Sigmoid colon (tissue), 7 donors: ENCODE data around the gene C2orf49. TPM values are rescaled to one million over a fixed set of nuclear protein-coding genes. Genes with fewer than 3 reads are reported as not detected.
A peak's percentile ranks its signal among the peaks of the same experiment; 100 is the strongest.

Experiments
- DNase-seq: peaks from one replicate; pipeline ENCODE4 v3.0.0-alpha.2; 2019
- H3K27ac ChIP-seq, 4 donors: fragments of 200-600 bp; sonication (generic); one replicate each; pipeline ENCODE4 v1.5.1; 2016 to 2019; ENCODE audit warnings: mild to moderate bottlenecking in 1 of 4
- H3K27me3 ChIP-seq, 3 donors: fragments of 200-600 bp; sonication (generic); one replicate each; pipeline ENCODE4 v1.5.1; 2019; ENCODE audit warnings: mild to moderate bottlenecking in 1 of 3
- H3K36me3 ChIP-seq, 4 donors: fragments of 200-600 bp; sonication (generic); one replicate each; pipeline ENCODE4 v1.5.1; 2016 to 2019
- H3K4me1 ChIP-seq, 4 donors: fragments of 200-600 bp; sonication (generic); one replicate each; pipeline ENCODE4 v1.5.1; 2017 to 2019
- H3K4me3 ChIP-seq, 4 donors: fragments of 200-600 bp; sonication (generic); one replicate each; pipeline ENCODE4 v1.5.1; 2017 to 2019; ENCODE audit warnings: mild to moderate bottlenecking in 2 of 4, moderate library complexity in 1 of 4
- H3K9me3 ChIP-seq, 4 donors: fragments of 200-600 bp in 3 of 4; sonication (generic) in 3 of 4; one replicate each; pipeline versions ENCODE4 v1.5.1 to v1.6.1; 2013 to 2019
- CTCF ChIP-seq, 4 experiments: fragments of 450-650 bp in 3 of 4; fragments of 200-600 bp in 1 of 4; IDR thresholded peaks; one replicate each; pipeline ENCODE4 v1.5.1; 2016 to 2019; ENCODE audit warnings: antibody characterized with exemption in 4 of 4, mild to moderate bottlenecking in 3 of 4, moderate library complexity in 2 of 4
- EP300 ChIP-seq, 4 donors: sonication (generic); formaldehyde crosslinking; IDR thresholded peaks; one replicate each; pipeline ENCODE4 v1.6.1; 2017; ENCODE audit warnings: antibody characterized with exemption in 4 of 4
- POLR2A ChIP-seq, 2 donors: fragments of 450-650 bp; IDR thresholded peaks; one replicate each; pipeline ENCODE4 v1.6.1; 2016; ENCODE audit warnings: antibody characterized with exemption in 2 of 2, mild to moderate bottlenecking in 2 of 2, moderate library complexity in 2 of 2
- POLR2AphosphoS5 ChIP-seq, 4 donors: sonication (generic); formaldehyde crosslinking; IDR thresholded peaks; one replicate each; pipeline ENCODE4 v1.6.1; 2017; ENCODE audit warnings: antibody characterized with exemption in 4 of 4
- WGBS, 2 donors: extraction: QIAGEN DNeasy Blood & Tissue Kit; methylation state at CpG; one replicate each; pipeline ENCODE4 v1.1.7; 2013; 5-methylcytosine and 5-hydroxymethylcytosine counted together
- intact Hi-C: fragments of 100-400 bp; cut with DNase I; formaldehyde crosslinking; loops from one replicate; pipeline ENCODE4 v1.15.1; 2023
- polyA plus RNA-seq, 3 donors: library from polyadenylated mRNA; stranded (reverse); fragments of 200-250 nt; gene quantifications; one replicate each; pipeline ENCODE4 v1.2.3, GENCODE V29; 2013
- total RNA-seq, 4 donors: library from RNA; depleted of rRNA; stranded (reverse); fragments of >200 nt; gene quantifications; one replicate each; pipeline ENCODE4 v1.1.0, GENCODE V29; 2016
- donor health status: healthy with polysubstance abuse.
- donor health status: Bipolar disorder and iron deficiency.
- donor health status: healthy.

The C2orf49 gene
- total and polyA plus RNA-seq, 7 donors: 8.3 to 22.5 (median 15.7) TPM

GRCh38 chr2:105376010-105376409, 38.7 kb downstream of the C2orf49 start:
- Histone ChIP-seq H3K4me1 (peaks cover 0 to 43% (median 25%) of the 10 kb centered on the region in 4 donors), H3K27ac (peak overlapping the region in 2 of 4 donors; percentile 26 to 70), H3K27me3 (no peaks in the 10 kb centered on the region), H3K4me3 (no peak overlapping the region), H3K36me3 (peaks cover 0 to 36% (median 2%) of the 10 kb centered on the region in 4 donors), H3K9me3 (no peaks in the 10 kb centered on the region)
- no peak for DNase-seq
- WGBS, 2 donors: 92 to 94% methylated on average over 11 of the region's 11 CpGs
- TF ChIP-seq EP300 (IDR thresholded peaks at IDR 0.05) (no peak), POLR2A (IDR thresholded peaks at IDR 0.05) (no peak), POLR2AphosphoS5 (IDR thresholded peaks at IDR 0.05) (no peak), CTCF (IDR thresholded peaks at IDR 0.05) (no peak)
- intact Hi-C loops: loop anchor here (10.0 kb wide), 1 partner anchor 659 kb away; no protein-coding TSS in a partner anchor

- DNase-seq: no peak
- intact Hi-C loops: loop anchor here (10.0 kb wide), 1 partner anchor 658 kb away; no protein-coding TSS in a partner anchor
- H3K4me3 ChIP-seq: no peak overlapping the region
- peaks cover 0 to 46% (median 25%) of the 10 kb centered on the region in 4 donors for H3K4me1 ChIP-seq
- no peaks in the 10 kb centered on the region for H3K27me3 ChIP-seq
- H3K27ac ChIP-seq: peak overlapping the region in 1 of 4 donors; percentile 70
- 91 to 93% methylated on average over 5 of the region's 5 CpGs for WGBS, 2 donors
- H3K9me3 ChIP-seq: no peaks in the 10 kb centered on the region
- H3K36me3 ChIP-seq: peaks cover 0 to 36% (median 3%) of the 10 kb centered on the region in 4 donors
- TF ChIP-seq POLR2AphosphoS5 (IDR thresholded peaks at IDR 0.05) (no peak), POLR2A (IDR thresholded peaks at IDR 0.05) (no peak), EP300 (IDR thresholded peaks at IDR 0.05) (no peak), CTCF (IDR thresholded peaks at IDR 0.05) (no peak)
Measured at GRCh38 chr2:105376789-105377240, 39.5 kb downstream of the C2orf49 start.

GRCh38 chr2:105377871-105378270, 40.5 kb downstream of the C2orf49 start:
- no peak for DNase-seq
- H3K4me1 ChIP-seq: peaks cover 0 to 40% (median 24%) of the 10 kb centered on the region in 4 donors
- no peak overlapping the region for H3K27ac ChIP-seq
- no peaks in the 10 kb centered on the region for H3K27me3 ChIP-seq
- no peak overlapping the region for H3K4me3 ChIP-seq
- peaks cover 0 to 46% (median 3%) of the 10 kb centered on the region in 4 donors for H3K36me3 ChIP-seq
- 87 to 93% methylated on average over 3 of the region's 3 CpGs for WGBS, 2 donors
- intact Hi-C loops: loop anchor here (10.0 kb wide), 1 partner anchor 657 kb away; no protein-coding TSS in a partner anchor
- TF ChIP-seq CTCF (IDR thresholded peaks at IDR 0.05) (no peak), POLR2A (IDR thresholded peaks at IDR 0.05) (no peak), EP300 (IDR thresholded peaks at IDR 0.05) (no peak), POLR2AphosphoS5 (IDR thresholded peaks at IDR 0.05) (no peak)
- H3K9me3 ChIP-seq: no peaks in the 10 kb centered on the region

GRCh38 chr2:105378276-105378840, 41.0 kb downstream of the C2orf49 start:
- Histone ChIP-seq H3K27me3 (no peaks in the 10 kb centered on the region), H3K27ac (peak overlapping the region in 1 of 4 donors; percentile 1), H3K9me3 (no peaks in the 10 kb centered on the region), H3K36me3 (peaks cover 0 to 51% (median 3%) of the 10 kb centered on the region in 4 donors), H3K4me3 (no peak overlapping the region), H3K4me1 (peaks cover 0 to 35% (median 19%) of the 10 kb centered on the region in 4 donors)
- intact Hi-C loops: loop anchor here (10.0 kb wide), 1 partner anchor 656 kb away; no protein-coding TSS in a partner anchor
- DNase-seq: no peak
- 86 to 93% methylated on average over 12 of the region's 12 CpGs for WGBS, 2 donors
- TF ChIP-seq POLR2AphosphoS5 (IDR thresholded peaks at IDR 0.05) (no peak), EP300 (IDR thresholded peaks at IDR 0.05) (no peak), POLR2A (IDR thresholded peaks at IDR 0.05) (no peak), CTCF (IDR thresholded peaks at IDR 0.05) (no peak)
